Measurements from ENCODE around the gene SLC29A4. TPM values are rescaled to one million over a fixed set of nuclear protein-coding genes. Genes with fewer than 3 reads are reported as not detected.
"Not testable (repeated sequence)": the region's sequence is repeated elsewhere in the genome, so short reads cannot be mapped to it uniquely, and the experiment has no call there.

The SLC29A4 gene
- total and polyA plus RNA-seq, 4 donors = 1.7 to 13.9 (median 3.9) TPM

DNA sequence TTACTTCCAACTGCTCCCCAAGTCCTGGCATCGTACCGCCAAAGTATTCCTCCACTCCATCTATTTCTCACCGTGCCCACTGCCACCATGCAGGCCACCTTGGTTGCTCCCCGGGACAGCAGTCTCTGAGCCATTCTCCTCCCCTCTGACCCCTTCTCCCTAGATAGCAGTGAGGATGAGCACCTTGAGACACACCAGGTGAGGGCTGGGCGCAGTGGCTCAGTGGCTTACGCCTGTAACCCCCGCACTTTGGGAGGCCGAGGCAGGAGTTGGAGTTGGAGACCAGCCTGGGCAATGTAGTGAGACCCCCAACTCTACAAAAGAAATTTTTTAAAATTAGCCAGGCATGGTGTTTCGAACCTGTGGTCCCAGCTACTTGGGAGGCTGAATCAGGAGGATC, 4.2 kb downstream of the SLC29A4 start:
- no peak for DNase-seq (ENCODE audit: low spot score)
- Histone ChIP-seq H3K27ac (ENCODE audit: low read depth in 1 of 2, low read length in 2 of 2) (no peak overlapping the region), H3K27me3 (ENCODE audit: control insufficient read depth in 4 of 4, insufficient read depth in 4 of 4, low read length in 3 of 4) (no peaks in the 10 kb centered on the region), H3K9ac (ENCODE audit: low read depth in 1 of 2, low read length in 2 of 2) (no peak overlapping the region), H3K4me3 (ENCODE audit: low read depth in 1 of 3, low read length in 3 of 3) (no peak overlapping the region), H3K9me3 (ENCODE audit: control insufficient read depth in 4 of 4, low read length in 3 of 4) (no peaks in the 10 kb centered on the region), H3K4me1 (ENCODE audit: control insufficient read depth in 4 of 4, insufficient read depth in 4 of 4, low read length in 3 of 4) (peaks cover 5 to 16% (median 12%) of the 10 kb centered on the region in 4 donors), H3K36me3 (ENCODE audit: control insufficient read depth in 4 of 4, insufficient read depth in 3 of 4, low read depth in 1 of 4, low read length in 3 of 4) (no peaks in the 10 kb centered on the region)
- 91% methylated on average over 9 of the region's 9 CpGs for WGBS
- no peak for TF ChIP-seq MAX (IDR thresholded peaks at IDR 0.05)
- TF ChIP-seq JUND (IDR thresholded peaks at IDR 0.05) = no peak
- TF ChIP-seq ATF3 (IDR thresholded peaks at IDR 0.05) = no peak
- no peak for TF ChIP-seq RXRA (IDR thresholded peaks at IDR 0.05)
- TF ChIP-seq EGR1 (IDR thresholded peaks at IDR 0.05; ENCODE audit: low read depth in 2 of 2) = no peak

DNA sequence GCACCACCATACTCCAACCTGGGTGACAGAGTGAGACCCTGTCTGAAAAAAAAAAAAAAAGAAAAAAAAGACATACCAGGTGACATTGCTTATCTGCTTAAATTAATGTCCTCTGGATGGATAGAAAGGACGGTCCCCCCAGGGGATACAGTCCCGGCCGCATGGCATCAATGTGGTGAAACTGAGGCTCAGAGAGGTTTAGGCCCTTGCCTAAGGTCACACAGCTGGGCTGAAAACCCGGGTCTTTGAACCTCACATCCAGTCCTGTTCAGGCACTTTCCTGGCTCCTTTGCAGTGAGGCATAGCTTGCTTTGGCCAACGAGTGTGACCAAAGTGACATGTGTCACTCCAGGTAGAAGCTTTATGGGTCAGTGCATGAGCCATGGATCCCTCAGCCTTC, 4.6 kb downstream of the SLC29A4 start:
- not testable (repeated sequence) for DNase-seq (ENCODE audit: low spot score); H3K27ac ChIP-seq (ENCODE audit: low read depth in 1 of 2, low read length in 2 of 2); H3K4me3 ChIP-seq (ENCODE audit: low read depth in 1 of 3, low read length in 3 of 3); H3K9me3 ChIP-seq (ENCODE audit: control insufficient read depth in 4 of 4, low read length in 3 of 4); H3K27me3 ChIP-seq (ENCODE audit: control insufficient read depth in 4 of 4, insufficient read depth in 4 of 4, low read length in 3 of 4); H3K36me3 ChIP-seq (ENCODE audit: control insufficient read depth in 4 of 4, insufficient read depth in 3 of 4, low read depth in 1 of 4, low read length in 3 of 4); H3K9ac ChIP-seq (ENCODE audit: low read depth in 1 of 2, low read length in 2 of 2)
- peaks cover 5 to 16% (median 12%) of the 10 kb centered on the region in 4 donors for H3K4me1 ChIP-seq (ENCODE audit: control insufficient read depth in 4 of 4, insufficient read depth in 4 of 4, low read length in 3 of 4)
- 93% methylated on average over 5 of the region's 5 CpGs for WGBS

- no peaks in the 10 kb centered on the region for H3K9me3 ChIP-seq (ENCODE audit: control insufficient read depth in 4 of 4, low read length in 3 of 4)
- no peak overlapping the region for H3K4me3 ChIP-seq (ENCODE audit: low read depth in 1 of 3, low read length in 3 of 3)
- TF ChIP-seq HNF4A (conservative IDR thresholded peaks at IDR 0.05) (no peak), EGR1 (IDR thresholded peaks at IDR 0.05; ENCODE audit: low read depth in 2 of 2) (no peak), CTCF (IDR thresholded peaks at IDR 0.05; ENCODE audit: low read depth, low read length, missing input control) (no peak), YY1 (IDR thresholded peaks at IDR 0.05) (no peak), MAX (IDR thresholded peaks at IDR 0.05) (no peak), RAD21 (IDR thresholded peaks at IDR 0.05) (no peak), NR2F2 (IDR thresholded peaks at IDR 0.05) (no peak), GABPA (IDR thresholded peaks at IDR 0.05 in 1 of 2, conservative IDR thresholded peaks at IDR 0.05 in 1 of 2) (no peak)
- H3K4me1 ChIP-seq (ENCODE audit: control insufficient read depth in 4 of 4, insufficient read depth in 4 of 4, low read length in 3 of 4) = peaks cover 5 to 16% (median 12%) of the 10 kb centered on the region in 4 donors
- no peak overlapping the region for H3K9ac ChIP-seq (ENCODE audit: low read depth in 1 of 2, low read length in 2 of 2)
- DNase-seq (ENCODE audit: low spot score) = no peak
- 96% methylated on average over 19 of the region's 19 CpGs for WGBS
- no peaks in the 10 kb centered on the region for H3K36me3 ChIP-seq (ENCODE audit: control insufficient read depth in 4 of 4, insufficient read depth in 3 of 4, low read depth in 1 of 4, low read length in 3 of 4)
- no peaks in the 10 kb centered on the region for H3K27me3 ChIP-seq (ENCODE audit: control insufficient read depth in 4 of 4, insufficient read depth in 4 of 4, low read length in 3 of 4)
- H3K27ac ChIP-seq (ENCODE audit: low read depth in 1 of 2, low read length in 2 of 2) = no peak overlapping the region
These were observed 5.1 kb downstream of the SLC29A4 start for GRCh38 chr7:5287802-5288201.

- not testable (repeated sequence) for DNase-seq (ENCODE audit: low spot score); H3K27ac ChIP-seq (ENCODE audit: low read depth in 1 of 2, low read length in 2 of 2); H3K9ac ChIP-seq (ENCODE audit: low read depth in 1 of 2, low read length in 2 of 2); H3K9me3 ChIP-seq (ENCODE audit: control insufficient read depth in 4 of 4, low read length in 3 of 4); H3K4me3 ChIP-seq (ENCODE audit: low read depth in 1 of 3, low read length in 3 of 3); H3K36me3 ChIP-seq (ENCODE audit: control insufficient read depth in 4 of 4, insufficient read depth in 3 of 4, low read depth in 1 of 4, low read length in 3 of 4); H3K27me3 ChIP-seq (ENCODE audit: control insufficient read depth in 4 of 4, insufficient read depth in 4 of 4, low read length in 3 of 4)
- 95% methylated on average over 8 of the region's 8 CpGs for WGBS
- peaks cover 5 to 12% (median 10%) of the 10 kb centered on the region in 4 donors for H3K4me1 ChIP-seq (ENCODE audit: control insufficient read depth in 4 of 4, insufficient read depth in 4 of 4, low read length in 3 of 4)
These were observed 5.8 kb downstream of the SLC29A4 start for GRCh38 chr7:5288560-5288959.
